ENCODE data around the gene PSMD3.

DNA sequence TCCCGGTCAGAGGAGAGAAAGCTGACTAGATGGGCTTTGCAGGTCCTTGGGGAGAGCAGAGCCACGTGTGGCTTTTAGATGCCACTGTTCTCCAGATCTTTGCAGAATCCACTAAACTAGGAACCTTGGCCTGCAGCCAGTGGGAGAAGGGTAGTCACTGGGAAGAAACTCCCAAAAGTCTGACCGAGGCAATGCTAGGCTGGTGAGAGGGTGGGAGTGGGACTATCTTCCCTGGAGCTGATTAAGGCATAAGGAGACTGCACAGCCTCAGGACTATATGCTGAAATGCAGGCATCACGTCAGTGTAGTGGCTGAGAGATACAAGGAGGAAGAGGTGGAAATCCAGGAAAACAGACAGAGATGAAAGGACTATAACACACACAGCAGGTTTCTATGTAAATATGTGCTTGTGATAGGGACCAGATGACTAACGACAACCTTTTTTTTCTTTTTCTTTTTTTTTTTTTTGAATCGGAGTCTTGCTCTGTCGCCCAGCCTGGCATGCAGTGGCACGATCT is 20.0 kb upstream of the PSMD3 start:
- TF ChIP-seq, protein P1, sequence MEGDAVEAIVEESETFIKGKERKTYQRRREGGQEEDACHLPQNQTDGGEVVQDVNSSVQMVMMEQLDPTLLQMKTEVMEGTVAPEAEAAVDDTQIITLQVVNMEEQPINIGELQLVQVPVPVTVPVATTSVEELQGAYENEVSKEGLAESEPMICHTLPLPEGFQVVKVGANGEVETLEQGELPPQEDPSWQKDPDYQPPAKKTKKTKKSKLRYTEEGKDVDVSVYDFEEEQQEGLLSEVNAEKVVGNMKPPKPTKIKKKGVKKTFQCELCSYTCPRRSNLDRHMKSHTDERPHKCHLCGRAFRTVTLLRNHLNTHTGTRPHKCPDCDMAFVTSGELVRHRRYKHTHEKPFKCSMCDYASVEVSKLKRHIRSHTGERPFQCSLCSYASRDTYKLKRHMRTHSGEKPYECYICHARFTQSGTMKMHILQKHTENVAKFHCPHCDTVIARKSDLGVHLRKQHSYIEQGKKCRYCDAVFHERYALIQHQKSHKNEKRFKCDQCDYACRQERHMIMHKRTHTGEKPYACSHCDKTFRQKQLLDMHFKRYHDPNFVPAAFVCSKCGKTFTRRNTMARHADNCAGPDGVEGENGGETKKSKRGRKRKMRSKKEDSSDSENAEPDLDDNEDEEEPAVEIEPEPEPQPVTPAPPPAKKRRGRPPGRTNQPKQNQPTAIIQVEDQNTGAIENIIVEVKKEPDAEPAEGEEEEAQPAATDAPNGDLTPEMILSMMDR (IDR thresholded peaks at IDR 0.05): no peak
- TF ChIP-seq POLR2A (IDR thresholded peaks at IDR 0.05): no peak
